RWPE2 (cell line): ENCODE measurements around the gene GAREM2.

Source experiments
- ATAC-seq: fragments of 200-7000 bp; cut with Tn5 transposase; 3 replicates; pipeline ENCODE4 v1.9.1; 2021; ENCODE audit warnings: low read depth
- DNase-seq: peaks from one replicate; pipeline ENCODE4 v3.0.0-alpha.2; 2020; ENCODE audit warnings: low spot score
- H3K27ac ChIP-seq: fragments of 450-650 bp; 2 replicates; pipeline ENCODE4 v1.5.1; 2017; ENCODE audit warnings: mild to moderate bottlenecking; ENCODE audit not compliant: poor library complexity, severe bottlenecking
- H3K27me3 ChIP-seq: fragments of 250-450 bp; sonication (Bioruptor Pico); 2 replicates; pipeline ENCODE4 v1.5.1; 2021; ENCODE audit warnings: mild to moderate bottlenecking, moderate library complexity; ENCODE audit not compliant: insufficient read depth, poor library complexity, severe bottlenecking
- H3K36me3 ChIP-seq: fragments of 250-450 bp; sonication (Bioruptor Pico); 2 replicates; pipeline ENCODE4 v1.5.1; 2020; ENCODE audit warnings: low read depth, mild to moderate bottlenecking, moderate library complexity
- H3K4me1 ChIP-seq: fragments of 250-450 bp; sonication (Bioruptor Pico); 2 replicates; pipeline ENCODE4 v1.5.1; 2021; ENCODE audit warnings: mild to moderate bottlenecking, moderate library complexity; ENCODE audit not compliant: insufficient read depth, poor library complexity, severe bottlenecking
- H3K4me3 ChIP-seq: fragments of 250-450 bp; sonication (Bioruptor Pico); 2 replicates; pipeline ENCODE4 v1.5.1; 2021; ENCODE audit warnings: mild to moderate bottlenecking, moderate library complexity; ENCODE audit not compliant: severe bottlenecking
- H3K9me3 ChIP-seq: fragments of 250-450 bp; sonication (Bioruptor Pico); 2 replicates; pipeline ENCODE4 v1.5.1; 2021; ENCODE audit warnings: mild to moderate bottlenecking, moderate library complexity; ENCODE audit not compliant: severe bottlenecking
- TF ChIP-seq, protein P1 (sequence below): fragments of 450-650 bp; IDR thresholded peaks from one replicate; pipeline ENCODE4 v1.5.1; 2017; ENCODE audit warnings: mild to moderate bottlenecking, moderate library complexity; ENCODE audit not compliant: poor library complexity, severe bottlenecking

GAREM2 gene

DNA sequence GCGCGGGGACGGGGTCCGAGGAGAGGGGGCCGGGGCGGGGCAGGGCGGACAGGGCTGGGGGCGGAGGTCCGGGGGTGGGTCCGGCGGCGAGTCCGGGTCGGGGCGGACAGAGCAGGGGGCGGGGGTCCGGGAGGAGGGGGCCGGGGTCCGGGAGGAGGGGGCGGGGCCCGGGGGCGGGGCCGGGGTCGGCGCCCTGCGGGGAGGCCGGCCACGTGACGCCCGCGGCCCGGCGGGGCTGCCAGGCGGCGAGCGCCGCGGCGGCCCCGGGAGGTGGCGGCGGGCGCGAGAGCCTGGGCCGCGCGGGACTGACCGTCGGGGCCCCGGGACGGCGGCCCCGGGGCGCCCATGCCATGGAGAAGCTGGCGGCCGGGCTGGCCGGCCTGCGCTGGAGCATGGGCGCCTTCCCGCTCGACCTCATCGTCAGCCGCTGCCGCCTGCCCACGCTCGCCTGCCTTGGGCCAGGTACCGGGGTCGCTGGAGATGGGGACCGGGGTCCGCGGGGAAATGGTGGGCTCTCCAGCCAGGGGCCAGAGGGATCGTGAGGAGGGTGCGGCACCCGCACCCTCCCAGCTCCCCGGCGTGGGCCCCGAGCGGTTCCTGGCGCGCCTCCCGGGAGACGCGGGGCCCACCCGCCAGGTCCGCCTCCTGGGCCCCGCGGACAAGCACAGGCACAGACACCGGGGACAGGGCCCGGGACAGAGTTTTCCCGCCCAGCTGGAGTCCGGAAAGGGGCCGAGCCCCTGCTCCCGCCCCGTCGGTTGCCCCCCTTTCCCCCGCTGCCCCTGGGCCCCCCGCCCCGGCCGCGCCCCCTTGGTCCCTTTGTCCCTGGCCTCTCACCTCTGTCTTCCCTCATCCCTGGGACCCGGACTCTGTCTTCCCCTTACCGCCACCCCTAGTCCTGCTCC is at the start of gene GAREM2:
TSS of gene GAREM2 (plus strand) at position 218 of the 905 bp plus-strand sequence. CDS start at position 351, 133 bp downstream.
- Histone ChIP-seq H3K27me3 (no peaks in the 10 kb centered on the region), H3K9me3 (no peaks in the 10 kb centered on the region), H3K4me3 (peak within 1 kb of the TSS; percentile 49), H3K27ac (no peak within 1 kb of the TSS), H3K4me1 (no peaks in the 10 kb centered on the region), H3K36me3 (no peaks in the 10 kb centered on the region)
- ATAC-seq (peak; percentile 43; the same call in 2 of the 3 replicates), DNase-seq (no peak)
- TF ChIP-seq, protein P1, sequence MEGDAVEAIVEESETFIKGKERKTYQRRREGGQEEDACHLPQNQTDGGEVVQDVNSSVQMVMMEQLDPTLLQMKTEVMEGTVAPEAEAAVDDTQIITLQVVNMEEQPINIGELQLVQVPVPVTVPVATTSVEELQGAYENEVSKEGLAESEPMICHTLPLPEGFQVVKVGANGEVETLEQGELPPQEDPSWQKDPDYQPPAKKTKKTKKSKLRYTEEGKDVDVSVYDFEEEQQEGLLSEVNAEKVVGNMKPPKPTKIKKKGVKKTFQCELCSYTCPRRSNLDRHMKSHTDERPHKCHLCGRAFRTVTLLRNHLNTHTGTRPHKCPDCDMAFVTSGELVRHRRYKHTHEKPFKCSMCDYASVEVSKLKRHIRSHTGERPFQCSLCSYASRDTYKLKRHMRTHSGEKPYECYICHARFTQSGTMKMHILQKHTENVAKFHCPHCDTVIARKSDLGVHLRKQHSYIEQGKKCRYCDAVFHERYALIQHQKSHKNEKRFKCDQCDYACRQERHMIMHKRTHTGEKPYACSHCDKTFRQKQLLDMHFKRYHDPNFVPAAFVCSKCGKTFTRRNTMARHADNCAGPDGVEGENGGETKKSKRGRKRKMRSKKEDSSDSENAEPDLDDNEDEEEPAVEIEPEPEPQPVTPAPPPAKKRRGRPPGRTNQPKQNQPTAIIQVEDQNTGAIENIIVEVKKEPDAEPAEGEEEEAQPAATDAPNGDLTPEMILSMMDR = no peak

DNA sequence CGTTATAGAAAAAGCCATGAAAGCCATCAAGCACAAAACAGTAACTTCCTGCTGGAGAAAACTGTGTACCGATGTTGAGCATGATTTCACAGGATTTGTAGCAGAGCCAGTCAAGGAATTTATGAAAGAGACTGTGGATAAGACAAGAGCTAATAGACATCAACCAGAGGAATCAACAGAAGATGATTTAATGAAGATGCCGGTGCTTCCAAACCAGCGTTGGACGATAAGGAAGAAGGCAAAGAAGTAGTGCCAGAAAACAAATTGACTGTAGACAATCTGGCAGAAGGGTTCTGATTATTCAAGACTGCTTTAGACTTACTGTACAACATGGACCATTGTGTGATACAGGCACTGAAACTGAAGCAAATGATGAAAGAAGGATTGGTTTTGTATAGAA is 49.5 kb upstream of the GAREM2 start:
- ATAC-seq = no peak

DNA sequence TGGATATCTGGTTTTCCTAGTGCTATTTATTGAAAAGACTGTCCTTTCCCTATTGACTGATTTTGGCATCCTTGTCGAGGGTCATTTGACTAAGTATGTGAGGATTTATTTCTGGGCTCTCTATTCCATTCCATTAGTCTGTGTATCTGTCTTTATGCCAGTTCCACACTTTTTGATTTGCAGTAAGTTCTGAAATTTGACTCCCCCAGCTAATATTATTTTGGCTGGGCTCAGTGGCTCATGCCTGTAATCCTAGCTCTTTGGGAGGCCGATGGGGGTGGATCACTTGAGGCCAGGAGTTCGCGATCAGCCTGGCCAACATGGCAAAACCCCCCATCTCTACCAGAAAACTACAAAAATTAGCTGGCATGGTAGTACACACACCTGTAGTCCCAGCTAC is 46.8 kb upstream of the GAREM2 start:
- H3K36me3 ChIP-seq = peaks cover 54% of the 10 kb centered on the region
- H3K9me3 ChIP-seq = no peaks in the 10 kb centered on the region
- no peak overlapping the region for H3K27ac ChIP-seq
- H3K4me1 ChIP-seq = no peaks in the 10 kb centered on the region
- DNase-seq = no peak
- TF ChIP-seq, protein P1 = no peak
- H3K27me3 ChIP-seq = no peaks in the 10 kb centered on the region
- H3K4me3 ChIP-seq = no peak overlapping the region
- no peak for ATAC-seq

More for the DNA sequence above, 49.5 kb upstream of the GAREM2 start:
- TF ChIP-seq, protein P1 = no peak
- Histone ChIP-seq H3K4me1 (no peaks in the 10 kb centered on the region), H3K27ac (no peak overlapping the region), H3K4me3 (no peak overlapping the region), H3K27me3 (no peaks in the 10 kb centered on the region), H3K36me3 (peaks cover 44% of the 10 kb centered on the region), H3K9me3 (no peaks in the 10 kb centered on the region)
- no peak for DNase-seq

DNA sequence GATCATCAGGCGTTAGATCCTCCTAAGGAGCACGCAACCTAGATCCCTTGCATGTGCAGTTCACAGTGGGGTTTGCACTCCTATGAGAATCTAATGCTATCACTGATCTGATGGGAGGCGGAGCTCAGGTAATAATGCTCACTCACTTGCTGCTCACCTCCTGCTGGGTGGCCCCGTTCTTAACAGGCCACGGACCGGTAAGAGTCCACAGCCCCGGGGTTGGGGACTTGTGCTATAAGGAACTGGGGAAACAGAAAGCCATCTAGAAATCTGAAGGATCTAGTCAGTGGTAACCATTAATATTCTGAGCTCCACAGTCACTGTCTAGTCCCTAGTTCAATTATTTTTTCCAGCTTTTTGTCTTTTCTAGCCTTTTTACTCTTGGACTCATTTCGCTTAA is 44.7 kb upstream of the GAREM2 start:
- TF ChIP-seq, protein P1 = no peak
- no peak for ATAC-seq
- DNase-seq = no peak
- Histone ChIP-seq H3K9me3 (no peaks in the 10 kb centered on the region), H3K36me3 (peaks cover 65% of the 10 kb centered on the region), H3K4me1 (no peaks in the 10 kb centered on the region), H3K4me3 (no peak overlapping the region), H3K27ac (no peak overlapping the region), H3K27me3 (no peaks in the 10 kb centered on the region)

DNA sequence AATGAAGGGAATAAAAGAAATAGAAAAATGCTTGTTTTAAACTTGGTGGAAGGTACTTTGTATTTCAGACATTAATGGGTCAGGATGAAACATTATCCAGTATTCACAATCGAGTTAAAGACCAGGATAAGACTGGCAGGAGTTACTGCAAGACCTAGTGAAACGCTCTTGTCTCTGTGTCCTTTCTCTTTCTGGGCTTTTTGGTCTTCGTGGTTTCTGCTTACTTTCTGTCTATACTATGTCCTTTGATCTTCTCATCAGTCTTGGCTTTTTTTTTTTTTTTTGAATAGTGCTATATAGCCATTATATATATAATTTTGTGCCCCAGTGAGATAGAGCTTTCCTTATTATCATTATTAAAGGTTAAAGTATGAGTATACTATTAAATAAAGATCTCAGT is 42.1 kb upstream of the GAREM2 start:
- H3K36me3 ChIP-seq = peaks cover 79% of the 10 kb centered on the region
- TF ChIP-seq, protein P1 = no peak
- DNase-seq = no peak

More for the DNA sequence above, 42.1 kb upstream of the GAREM2 start:
- Histone ChIP-seq H3K4me1 (no peaks in the 10 kb centered on the region), H3K27me3 (no peaks in the 10 kb centered on the region), H3K27ac (no peak overlapping the region), H3K4me3 (no peak overlapping the region), H3K9me3 (no peaks in the 10 kb centered on the region)
- no peak for ATAC-seq
